H9 (cell line): ENCODE measurements around the gene TMEM204. TPM values are rescaled to one million over a fixed set of nuclear protein-coding genes. Genes with fewer than 3 reads are reported as not detected.

ENCODE experiments used
- DNase-seq: peaks from one replicate; pipeline ENCODE4 v3.0.0-alpha.2; 2017
- H2AFZ ChIP-seq: one replicate; pipeline ENCODE4 v1.6.1; 2013; ENCODE audit warnings: mild to moderate bottlenecking, low read length, control low read depth, moderate library complexity
- H2AK5ac ChIP-seq: 2 replicates; pipeline ENCODE4 v1.6.1; 2013; ENCODE audit warnings: low read length, control low read depth, mixed read lengths; ENCODE audit not compliant: insufficient read length
- H2BK120ac ChIP-seq: one replicate; pipeline ENCODE4 v1.6.1; 2013; ENCODE audit warnings: low read depth, mild to moderate bottlenecking, low read length, control low read depth, inconsistent platforms; ENCODE audit not compliant: poor library complexity, severe bottlenecking
- H2BK12ac ChIP-seq: 2 replicates; pipeline ENCODE4 v1.6.1; 2013; ENCODE audit warnings: low read length, control low read depth, mixed read lengths, low read depth; ENCODE audit not compliant: insufficient read length
- H2BK15ac ChIP-seq: 2 replicates; pipeline ENCODE4 v1.6.1; 2013; ENCODE audit warnings: low read depth, low read length, control low read depth
- H2BK20ac ChIP-seq: one replicate; pipeline ENCODE4 v1.6.1; 2013; ENCODE audit warnings: low read depth, mild to moderate bottlenecking, low read length, control low read depth, inconsistent platforms; ENCODE audit not compliant: poor library complexity, severe bottlenecking
- H2BK5ac ChIP-seq: 2 replicates; pipeline ENCODE4 v1.6.1; 2013; ENCODE audit warnings: low read length, control low read depth, mixed read lengths; ENCODE audit not compliant: insufficient read length
- H3K14ac ChIP-seq: 2 replicates; pipeline ENCODE4 v1.6.1; 2013; ENCODE audit warnings: low read length, control low read depth; ENCODE audit not compliant: insufficient read depth
- H3K18ac ChIP-seq: 2 replicates; pipeline ENCODE4 v1.6.1; 2013; ENCODE audit warnings: low read depth, mild to moderate bottlenecking, mixed read lengths, low read length, control low read depth; ENCODE audit not compliant: insufficient read length
- H3K23ac ChIP-seq: 2 replicates; pipeline ENCODE4 v1.6.1; 2013; ENCODE audit warnings: low read length, control low read depth, mixed read lengths, low read depth; ENCODE audit not compliant: insufficient read length
- H3K23me2 ChIP-seq: 2 replicates; pipeline ENCODE4 v1.6.1; 2013; ENCODE audit warnings: low read depth, mild to moderate bottlenecking, mixed read lengths, low read length, control low read depth; ENCODE audit not compliant: insufficient read length, poor library complexity, severe bottlenecking
- H3K27ac ChIP-seq: 2 replicates; pipeline ENCODE4 v1.5.1; 2013; ENCODE audit warnings: low read length, control low read depth, mixed read lengths, low read depth; ENCODE audit not compliant: insufficient read length
- H3K27me3 ChIP-seq: 2 replicates; pipeline ENCODE4 v1.6.1; 2013; ENCODE audit warnings: low read length, control low read depth, inconsistent platforms; ENCODE audit not compliant: insufficient read depth
- H3K4ac ChIP-seq: 2 replicates; pipeline ENCODE4 v1.6.1; 2013; ENCODE audit warnings: low read depth, mild to moderate bottlenecking, control low read depth, inconsistent platforms, low read length, moderate library complexity
- H3K4me1 ChIP-seq: 2 replicates; pipeline ENCODE4 v1.6.1; 2013; ENCODE audit warnings: low read length, control low read depth, inconsistent platforms; ENCODE audit not compliant: insufficient read depth
- H3K4me2 ChIP-seq: 2 replicates; pipeline ENCODE4 v1.6.1; 2013; ENCODE audit warnings: low read length, control low read depth, mixed read lengths; ENCODE audit not compliant: insufficient read length, insufficient read depth
- H3K56ac ChIP-seq: 2 replicates; pipeline ENCODE4 v1.6.1; 2013; ENCODE audit warnings: low read depth, mild to moderate bottlenecking, mixed read lengths, low read length, control low read depth; ENCODE audit not compliant: insufficient read length
- H3K79me1 ChIP-seq: 2 replicates; pipeline ENCODE4 v1.6.1; 2013; ENCODE audit warnings: low read depth, mild to moderate bottlenecking, moderate library complexity, low read length, control low read depth, inconsistent platforms; ENCODE audit not compliant: insufficient read depth, poor library complexity, severe bottlenecking
- H3K79me2 ChIP-seq: 2 replicates; pipeline ENCODE4 v1.6.1; 2013; ENCODE audit warnings: low read length, control low read depth, inconsistent platforms; ENCODE audit not compliant: insufficient read depth
- H3K9ac ChIP-seq: 2 replicates; pipeline ENCODE4 v1.6.1; 2013; ENCODE audit warnings: low read length, control low read depth, mixed read lengths; ENCODE audit not compliant: insufficient read length; ENCODE audit errors: extremely low read depth
- H3K9me3 ChIP-seq: one replicate; pipeline ENCODE4 v1.6.1; 2013; ENCODE audit warnings: low read depth, low read length, inconsistent platforms; ENCODE audit not compliant: control insufficient read depth
- H3T11ph ChIP-seq: one replicate; pipeline ENCODE4 v1.6.1; 2013; ENCODE audit warnings: mild to moderate bottlenecking, low read length, control low read depth, inconsistent platforms
- H4K20me1 ChIP-seq: one replicate; pipeline ENCODE4 v1.6.1; 2013; ENCODE audit not compliant: control insufficient read depth, insufficient read length, insufficient read depth
- H4K5ac ChIP-seq: 2 replicates; pipeline ENCODE4 v1.6.1; 2013; ENCODE audit warnings: low read depth, mild to moderate bottlenecking, mixed read lengths, low read length, control low read depth; ENCODE audit not compliant: insufficient read length
- H4K8ac ChIP-seq: replicated peaks from 2 replicates; pipeline ENCODE4 v1.6.1; 2013; ENCODE audit warnings: low read length, control low read depth, mixed read lengths, low read depth; ENCODE audit not compliant: insufficient read length
- H4K91ac ChIP-seq: 2 replicates; pipeline ENCODE4 v1.6.1; 2013; ENCODE audit warnings: low read depth, mild to moderate bottlenecking, moderate library complexity, mixed read lengths, low read length, control low read depth; ENCODE audit not compliant: insufficient read length
- H3K27ac Mint-ChIP-seq, 3 experiments: 2 replicates in 2 of 3; 3 replicates in 1 of 3; pipeline ENCODE4 v1.8.0; 2020 to 2021; ENCODE audit warnings: mixed read lengths in 3 of 3, mild to moderate bottlenecking in 1 of 3, moderate library complexity in 1 of 3
- H3K27me3 Mint-ChIP-seq: 2 replicates; pipeline ENCODE4 v1.8.0; 2021; ENCODE audit warnings: low read depth, mild to moderate bottlenecking, moderate library complexity, mixed read lengths
- H3K36me3 Mint-ChIP-seq, 3 experiments: 2 replicates in 2 of 3; 3 replicates in 1 of 3; pipeline ENCODE4 v1.8.0; 2020 to 2021; ENCODE audit warnings: low read depth in 3 of 3, mixed read lengths in 3 of 3; ENCODE audit not compliant: insufficient read depth in 1 of 3
- H3K4me1 Mint-ChIP-seq, 2 experiments: 2 replicates each; pipeline ENCODE4 v1.8.0; 2020; ENCODE audit warnings: mixed read lengths in 2 of 2
- H3K4me3 Mint-ChIP-seq, 2 experiments: 2 replicates in 1 of 2; 3 replicates in 1 of 2; pipeline ENCODE4 v1.8.0; 2020 to 2021; ENCODE audit warnings: mild to moderate bottlenecking in 2 of 2, mixed read lengths in 2 of 2, moderate library complexity in 1 of 2
- H3K9me3 Mint-ChIP-seq, 2 experiments: 2 replicates in 1 of 2; 3 replicates in 1 of 2; pipeline ENCODE4 v1.8.0; 2020; ENCODE audit warnings: mild to moderate bottlenecking in 2 of 2, mixed read lengths in 2 of 2, moderate library complexity in 1 of 2
- CTCF ChIP-seq: fragments of 200-600 bp; sonication (generic); conservative IDR thresholded peaks from 3 replicates; pipeline ENCODE4 v1.8.0; 2021; ENCODE audit warnings: antibody characterized with exemption, mild to moderate bottlenecking
- WGBS: extraction: QIAGEN DNeasy Blood & Tissue Kit; methylation state at CpG from one replicate; pipeline ENCODE4 v1.1.7; 2013; ENCODE audit warnings: missing lambda C conversion rate, low lambda C conversion rate, mixed read lengths; ENCODE audit not compliant: insufficient read length; ENCODE audit errors: extremely low coverage; 5-methylcytosine and 5-hydroxymethylcytosine counted together
- total RNA-seq: library from RNA; stranded (reverse); gene quantifications from 2 replicates; pipeline ENCODE4 v1.2.1, GENCODE V29; 2021

Gene TMEM204
- total RNA-seq, 1 experiment from 2014 or later: not detected

- H2AFZ ChIP-seq: no peak overlapping the region
- Mint-ChIP-seq H3K27ac (no peak overlapping the region), H3K4me3 (peak overlapping the region; percentile 87 to 94), H3K9me3 (no peaks in the 10 kb centered on the region), H3K27me3 (no peaks in the 10 kb centered on the region; the same call in none of the 2 replicates), H3K36me3 (peaks cover 7 to 40% (median 37%) of the 10 kb centered on the region in 3 experiments; a peak in 6 of 7 replicates), H3K4me1 (peaks cover 4 to 12% of the 10 kb centered on the region in 2 experiments)
- WGBS: no CpG with 5 or more reads among the region's 13 CpGs
- no peak overlapping the region for H2BK120ac ChIP-seq
- H3K14ac ChIP-seq: no peak overlapping the region
- H3K27me3 ChIP-seq: no peaks in the 10 kb centered on the region
- no peak overlapping the region for H3T11ph ChIP-seq
- H2BK5ac ChIP-seq: no peak overlapping the region
- H4K5ac ChIP-seq: no peak overlapping the region
- no peak; the same call in 2 of the 3 replicates for TF ChIP-seq CTCF
- no peaks in the 10 kb centered on the region; the same call in 1 of the 2 replicates for H3K4me1 ChIP-seq
- no peak overlapping the region for H3K23ac ChIP-seq
- no peak for DNase-seq
- no peak overlapping the region for H3K4ac ChIP-seq
- H2BK15ac ChIP-seq: no peak overlapping the region
- H4K91ac ChIP-seq: no peak overlapping the region
- H3K4me2 ChIP-seq: no peak overlapping the region
- no peak overlapping the region for H3K9ac ChIP-seq
- no peaks in the 10 kb centered on the region; the same call in 1 of the 2 replicates for H3K79me2 ChIP-seq
- no peak overlapping the region for H2BK20ac ChIP-seq
- H4K8ac ChIP-seq: no peak overlapping the region
- no peak overlapping the region for H3K18ac ChIP-seq
- no peaks in the 10 kb centered on the region for H4K20me1 ChIP-seq
- no peak overlapping the region for H2BK12ac ChIP-seq
- no peak overlapping the region for H3K27ac ChIP-seq
- H3K79me1 ChIP-seq: no peaks in the 10 kb centered on the region
- peaks cover 3% of the 10 kb centered on the region for H3K23me2 ChIP-seq
- no peak overlapping the region for H2AK5ac ChIP-seq
- no peak overlapping the region for H3K56ac ChIP-seq
- H3K9me3 ChIP-seq: no peaks in the 10 kb centered on the region
Observed at GRCh38 chr16:1494711-1495110, 38.8 kb upstream of the TMEM204 start.
